Skeletal muscle tissue (tissue), 4 donors: ENCODE data around the gene GFI1. TPM values are rescaled to one million over a fixed set of nuclear protein-coding genes. Genes with fewer than 3 reads are reported as not detected.

Source experiments
- H3K27ac ChIP-seq: one replicate; pipeline ENCODE4 v1.7.0; 2013; ENCODE audit warnings: mild to moderate bottlenecking, low read depth, low read length, inconsistent platforms
- H3K27me3 ChIP-seq, 3 donors: one replicate each; pipeline ENCODE4 v1.7.0; 2013; ENCODE audit warnings: low read length in 3 of 3; ENCODE audit not compliant: control insufficient read depth in 3 of 3, insufficient read depth in 3 of 3
- H3K36me3 ChIP-seq, 3 donors: one replicate each; pipeline ENCODE4 v1.7.0; 2013; ENCODE audit warnings: low read length in 3 of 3; ENCODE audit not compliant: control insufficient read depth in 3 of 3, insufficient read depth in 3 of 3
- H3K4me1 ChIP-seq, 3 donors: one replicate each; pipeline ENCODE4 v1.7.0; 2013; ENCODE audit warnings: low read length in 3 of 3, mild to moderate bottlenecking in 3 of 3; ENCODE audit not compliant: control insufficient read depth in 3 of 3, insufficient read depth in 3 of 3
- H3K4me3 ChIP-seq, 3 donors: one replicate each; pipeline ENCODE4 v1.7.0; 2013; ENCODE audit warnings: low read length in 3 of 3
- H3K9ac ChIP-seq, 3 donors: one replicate each; pipeline ENCODE4 v1.7.0; 2013; ENCODE audit warnings: low read length in 3 of 3, mild to moderate bottlenecking in 3 of 3, moderate library complexity in 2 of 3, low read depth in 1 of 3
- H3K9me3 ChIP-seq, 3 donors: one replicate each; pipeline ENCODE4 v1.7.0; 2013; ENCODE audit warnings: low read length in 3 of 3; ENCODE audit not compliant: control insufficient read depth in 3 of 3
- total RNA-seq: library from RNA; depleted of rRNA; stranded (reverse); fragments of >200 nt; gene quantifications from one replicate; pipeline ENCODE4 v1.2.3, GENCODE V29; 2014
- donor health status: Osteomylitis.

Gene GFI1
- total RNA-seq, 1 donor from 2014 or later, result 0.52 TPM

DNA sequence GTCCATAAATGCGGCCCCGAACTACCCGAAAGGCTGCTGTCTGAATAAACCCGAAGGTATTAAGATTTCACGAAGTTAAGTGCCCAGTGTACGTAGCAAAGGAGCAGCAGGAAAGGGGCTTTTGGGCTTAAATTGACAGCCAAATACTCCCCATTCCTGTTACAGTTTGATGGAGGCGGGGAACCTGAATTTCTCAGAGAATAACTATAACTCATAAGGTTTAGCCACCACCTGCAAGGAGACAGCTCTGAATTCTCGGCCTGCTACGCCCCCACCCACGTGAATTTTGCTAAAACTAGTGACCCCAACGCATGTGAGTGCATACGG, 5.2 kb downstream of the GFI1 start:
- no peaks in the 10 kb centered on the region for H3K9me3 ChIP-seq
- no peaks in the 10 kb centered on the region for H3K36me3 ChIP-seq
- peaks cover 69 to 76% (median 69%) of the 10 kb centered on the region in 3 donors for H3K27me3 ChIP-seq
- no peak overlapping the region for H3K27ac ChIP-seq
- no peak overlapping the region for H3K9ac ChIP-seq
- H3K4me1 ChIP-seq, result peaks cover 48 to 53% (median 53%) of the 10 kb centered on the region in 3 donors
- H3K4me3 ChIP-seq, result peak overlapping the region; percentile 35 to 69 (median 64)

- Histone ChIP-seq H3K27ac (no peak overlapping the region), H3K9me3 (no peaks in the 10 kb centered on the region), H3K36me3 (no peaks in the 10 kb centered on the region), H3K9ac (no peak overlapping the region), H3K27me3 (peaks cover 66 to 75% (median 70%) of the 10 kb centered on the region in 3 donors), H3K4me3 (peak overlapping the region in 2 of 3 donors; percentile 20 to 56), H3K4me1 (peaks cover 46 to 53% (median 51%) of the 10 kb centered on the region in 3 donors)
These were observed 5.7 kb downstream of the GFI1 start for GRCh38 chr1:92480813-92481598.

DNA sequence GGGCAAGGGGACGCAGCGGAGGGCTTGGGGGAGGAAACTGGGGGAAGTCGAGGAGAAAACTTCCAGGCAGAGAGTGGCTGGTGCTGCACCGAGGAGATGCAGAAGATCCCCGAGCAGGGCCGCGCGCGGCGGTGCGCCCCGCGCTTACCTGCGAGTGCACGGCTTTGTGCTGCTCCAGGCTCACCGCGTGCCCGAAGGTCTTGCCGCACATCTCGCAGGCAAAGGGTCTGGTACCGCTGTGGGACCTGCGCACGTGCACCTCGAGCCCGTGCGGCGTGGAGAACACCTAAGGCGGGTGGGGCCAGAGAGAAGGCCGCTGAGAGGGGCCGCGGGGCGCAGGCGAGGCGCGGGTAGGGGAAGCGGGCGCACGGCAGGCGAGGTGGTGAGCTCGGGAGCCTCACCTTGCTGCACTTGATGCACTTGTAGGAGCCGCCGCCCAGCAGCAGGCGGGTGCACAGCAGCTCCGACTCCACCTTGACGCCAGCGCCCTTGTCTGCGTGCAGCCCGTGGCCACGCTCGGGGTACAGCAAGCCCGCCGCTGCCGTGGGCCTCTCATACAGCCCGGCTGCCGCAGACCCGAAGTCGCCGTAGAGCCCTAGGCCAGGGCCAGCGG, 6.4 kb downstream of the GFI1 start:
- no peaks in the 10 kb centered on the region for H3K9me3 ChIP-seq
- peaks cover 60 to 75% (median 66%) of the 10 kb centered on the region in 3 donors for H3K27me3 ChIP-seq
- H3K4me1 ChIP-seq, result peaks cover 40 to 47% (median 45%) of the 10 kb centered on the region in 3 donors
- H3K27ac ChIP-seq, result no peak overlapping the region
- H3K9ac ChIP-seq, result no peak overlapping the region
- H3K36me3 ChIP-seq, result no peaks in the 10 kb centered on the region
- peak overlapping the region in 1 of 3 donors; percentile 56 for H3K4me3 ChIP-seq

DNA sequence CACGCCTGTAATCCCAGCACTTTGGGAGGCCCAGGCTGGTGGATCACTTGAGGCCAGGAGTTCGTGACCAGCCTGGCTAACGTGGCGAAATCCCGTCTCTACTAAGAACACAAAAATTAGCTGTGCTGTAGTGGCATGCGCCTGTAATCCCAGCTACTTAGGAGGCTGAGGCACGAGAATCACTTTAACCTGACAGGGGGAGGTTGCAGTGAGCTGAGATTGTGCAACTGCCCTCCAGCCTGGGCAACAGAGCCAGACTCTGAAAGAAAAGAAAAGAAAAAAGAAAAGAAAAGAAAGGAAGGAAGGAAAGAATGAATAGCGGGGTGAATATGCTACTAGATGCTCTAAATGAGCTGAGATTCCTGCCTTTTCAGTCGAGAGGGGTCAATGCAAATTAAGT, 7.1 kb downstream of the GFI1 start:
- no peaks in the 10 kb centered on the region for H3K9me3 ChIP-seq
- H3K27me3 ChIP-seq, result peaks cover 52 to 68% (median 61%) of the 10 kb centered on the region in 3 donors
- H3K9ac ChIP-seq, result no peak overlapping the region
- peaks cover 33 to 40% (median 38%) of the 10 kb centered on the region in 3 donors for H3K4me1 ChIP-seq
- H3K36me3 ChIP-seq, result no peaks in the 10 kb centered on the region
- H3K4me3 ChIP-seq, result no peak overlapping the region
- no peak overlapping the region for H3K27ac ChIP-seq

DNA sequence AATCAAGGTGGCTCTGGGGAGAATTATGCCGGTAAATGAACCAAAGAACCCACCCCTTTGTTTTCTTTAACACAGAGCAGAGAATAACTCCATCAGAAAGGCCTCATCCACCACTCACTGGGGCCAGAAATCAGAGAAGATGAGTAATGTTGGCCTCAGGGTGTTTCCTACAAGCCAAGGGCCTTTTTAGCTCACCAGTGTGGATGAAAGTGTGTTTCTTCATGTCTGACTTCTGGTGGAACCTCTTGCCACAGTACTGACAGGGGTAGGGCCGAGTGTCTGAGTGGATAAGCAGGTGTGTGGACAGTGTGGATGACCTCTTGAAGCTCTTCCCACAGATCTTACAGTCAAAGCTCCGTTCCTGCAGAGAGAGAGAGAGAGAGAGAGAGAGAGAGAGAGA, 8.3 kb downstream of the GFI1 start:
- Histone ChIP-seq H3K36me3 (no peaks in the 10 kb centered on the region), H3K27me3 (peaks cover 41 to 56% (median 49%) of the 10 kb centered on the region in 3 donors), H3K27ac (no peak overlapping the region), H3K4me3 (no peak overlapping the region), H3K4me1 (peaks cover 25 to 29% (median 26%) of the 10 kb centered on the region in 3 donors), H3K9ac (no peak overlapping the region), H3K9me3 (no peaks in the 10 kb centered on the region)

DNA sequence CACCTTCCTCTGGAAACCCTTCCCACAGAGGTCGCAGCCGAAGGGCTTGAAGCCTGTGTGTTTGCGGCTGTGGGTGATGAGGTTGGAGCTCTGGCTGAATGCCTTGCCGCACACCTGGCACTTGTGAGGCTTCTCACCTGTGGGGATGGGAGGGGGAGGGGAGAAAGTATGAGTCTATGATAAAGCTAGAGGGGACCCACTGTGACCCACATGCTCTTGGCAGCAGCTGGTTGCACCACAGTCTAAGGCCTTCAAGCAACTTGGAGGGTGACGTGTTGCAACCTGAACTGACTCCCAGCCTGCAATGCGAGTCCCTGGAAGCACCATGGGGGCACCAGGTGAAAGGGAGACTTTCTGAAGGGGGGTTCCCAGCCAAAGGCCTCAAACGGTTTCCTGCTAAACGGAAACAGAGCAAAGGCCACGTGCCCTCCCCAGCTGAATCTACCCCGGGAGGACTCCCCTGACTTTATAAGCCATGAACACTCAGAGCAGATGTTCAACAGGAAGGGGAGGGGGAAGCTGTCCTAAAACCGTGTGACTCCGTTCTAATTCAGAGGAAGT, 10.6 kb downstream of the GFI1 start:
- Histone ChIP-seq H3K4me1 (peaks cover 4 to 8% (median 5%) of the 10 kb centered on the region in 3 donors), H3K36me3 (no peaks in the 10 kb centered on the region), H3K9me3 (no peaks in the 10 kb centered on the region), H3K4me3 (no peak overlapping the region), H3K27me3 (peaks cover 18 to 34% (median 27%) of the 10 kb centered on the region in 3 donors), H3K9ac (no peak overlapping the region), H3K27ac (no peak overlapping the region)

DNA sequence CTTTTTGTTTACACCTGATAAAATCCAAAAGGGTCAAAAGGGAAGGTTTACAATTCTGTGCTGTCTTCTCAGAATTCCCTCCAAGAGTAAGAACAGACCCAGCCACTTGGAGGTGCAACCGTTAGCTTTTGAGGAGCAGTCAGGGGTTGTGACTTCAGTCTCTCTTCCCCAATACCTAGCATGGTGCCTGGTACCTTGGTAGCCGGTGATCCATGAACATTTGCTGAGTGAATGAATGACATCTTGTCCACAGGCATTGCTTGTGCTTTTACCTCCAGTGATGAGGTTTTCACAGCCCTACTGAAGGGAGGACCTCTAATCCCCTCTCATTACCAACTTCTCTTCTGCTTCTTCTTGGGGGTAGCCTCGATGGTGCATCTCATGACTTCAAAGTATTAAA, 11.7 kb downstream of the GFI1 start:
- Histone ChIP-seq H3K4me1 (no peaks in the 10 kb centered on the region), H3K9me3 (no peaks in the 10 kb centered on the region), H3K27me3 (peaks cover 7 to 23% (median 16%) of the 10 kb centered on the region in 3 donors), H3K36me3 (no peaks in the 10 kb centered on the region), H3K4me3 (no peak overlapping the region), H3K27ac (no peak overlapping the region), H3K9ac (no peak overlapping the region)

GRCh38 chr1:92473781-92474495, 12.8 kb downstream of the GFI1 start:
- no peaks in the 10 kb centered on the region for H3K4me1 ChIP-seq
- H3K9ac ChIP-seq, result no peak overlapping the region
- H3K36me3 ChIP-seq, result no peaks in the 10 kb centered on the region
- H3K27ac ChIP-seq, result no peak overlapping the region
- H3K4me3 ChIP-seq, result no peak overlapping the region
- H3K27me3 ChIP-seq, result peaks cover 0 to 13% (median 10%) of the 10 kb centered on the region in 3 donors
- no peaks in the 10 kb centered on the region for H3K9me3 ChIP-seq

DNA sequence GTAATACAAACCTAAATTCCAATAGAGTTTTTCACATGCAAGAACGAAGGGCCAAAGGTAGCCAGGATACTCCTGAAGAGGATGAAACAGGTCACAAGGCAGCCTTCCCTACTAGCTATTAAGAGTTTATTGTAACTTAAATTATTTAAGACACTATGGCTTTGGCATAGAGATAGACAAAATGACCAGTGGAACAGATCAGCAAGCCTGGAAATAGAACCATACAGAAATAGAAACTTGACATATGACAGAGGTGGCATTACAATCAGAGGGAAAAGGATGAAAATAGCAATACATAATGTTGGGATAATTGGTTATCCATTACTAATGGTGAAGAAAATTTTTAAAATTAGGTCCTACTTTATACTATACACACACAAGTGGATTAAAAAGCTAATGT, 16.5 kb downstream of the GFI1 start:
- Histone ChIP-seq H3K9ac (no peak overlapping the region), H3K4me1 (no peaks in the 10 kb centered on the region), H3K9me3 (no peaks in the 10 kb centered on the region), H3K27me3 (peaks cover 0 to 3% (median 0%) of the 10 kb centered on the region in 3 donors), H3K27ac (no peak overlapping the region), H3K36me3 (no peaks in the 10 kb centered on the region), H3K4me3 (no peak overlapping the region)
